ENCODE measurements around the gene TTC14. TPM values are rescaled to one million over a fixed set of nuclear protein-coding genes. Genes with fewer than 3 reads are reported as not detected.

The TTC14 gene
- total and polyA plus RNA-seq, 12 donors = 6.3 to 23.3 (median 11.3) TPM

GRCh38 chr3:180646187-180646790 is 44.3 kb downstream of the TTC14 start:
- intact Hi-C loops (cut with DNase I) = loop anchor here in 1 of 10 donors (5.0 kb wide), 1 partner anchor 526 kb away; no protein-coding TSS in a partner anchor
- Histone ChIP-seq H3K27me3 (peaks cover 0 to 11% (median 0%) of the 10 kb centered on the region in 7 donors), H3K4me1 (no peaks in the 10 kb centered on the region), H3K36me3 (no peaks in the 10 kb centered on the region), H3K27ac (no peak overlapping the region), H3K4me3 (no peak overlapping the region), H3K9me3 (no peaks in the 10 kb centered on the region)
- peak in 3 of 9 donors; percentile 6 to 19 (median 10) for TF ChIP-seq CTCF (IDR thresholded peaks at IDR 0.05)
- ATAC-seq (no peak), DNase-seq (no peak)
- WGBS, 2 donors = 30 to 39% methylated on average over 1 of the region's 1 CpG

GRCh38 chr3:180656406-180656805 is 54.4 kb downstream of the TTC14 start:
- Histone ChIP-seq H3K27me3 (no peaks in the 10 kb centered on the region), H3K4me1 (no peaks in the 10 kb centered on the region), H3K9me3 (no peaks in the 10 kb centered on the region), H3K27ac (no peak overlapping the region), H3K36me3 (no peaks in the 10 kb centered on the region), H3K4me3 (no peak overlapping the region)
- 36 to 42% methylated on average over 4 of the region's 4 CpGs for WGBS, 2 donors
- intact Hi-C loops (cut with DNase I) = no loop called here
- no peak for TF ChIP-seq CTCF (IDR thresholded peaks at IDR 0.05)
- DNase-seq = no peak
- no peak for ATAC-seq

GRCh38 chr3:180657094-180657493 is 55.1 kb downstream of the TTC14 start:
- Histone ChIP-seq H3K4me3 (no peak overlapping the region), H3K36me3 (no peaks in the 10 kb centered on the region), H3K4me1 (no peaks in the 10 kb centered on the region), H3K27ac (no peak overlapping the region), H3K27me3 (no peaks in the 10 kb centered on the region), H3K9me3 (no peaks in the 10 kb centered on the region)
- TF ChIP-seq CTCF (IDR thresholded peaks at IDR 0.05) = no peak
- WGBS, 2 donors = 40 to 45% methylated on average over 4 of the region's 4 CpGs
- no peak for DNase-seq
- ATAC-seq = no peak
- intact Hi-C loops (cut with DNase I) = no loop called here

Other genes with a start within 250 kb of the TTC14 start
- gene CCDC39, start 77.3 kb downstream of the TTC14 start, total RNA-seq = not detected
- gene CCDC39, start 77.3 kb downstream of the TTC14 start, polyA plus RNA-seq = under 1 TPM in 1 of 2 donors, not detected in 1; 0.15 TPM